GM12878 (cell line): ENCODE data around the gene GFRA1. TPM values are rescaled to one million over a fixed set of nuclear protein-coding genes. Genes with fewer than 3 reads are reported as not detected.

Source experiments
- ATAC-seq: fragments of 200-7000 bp; cut with Tn5 transposase; 3 replicates; pipeline ENCODE4 v1.9.1; 2020; ENCODE audit warnings: mild to moderate bottlenecking, moderate library complexity
- BruUV-seq: library from RNA; stranded (reverse); fragments of 400-500 nt; replicated peaks from 2 replicates; lab custom pipeline; 2021; lab: Mats Ljungman, UMichigan
- CTCF ChIA-PET: fragments of 300-600 bp; sonication (Branson Sonifier 250); formaldehyde crosslinking; extraction: SDS; loops from one replicate; lab custom pipeline; 2021; ENCODE audit warnings: inconsistent platforms; lab: Yijun Ruan, JAX
- POLR2A ChIA-PET: fragments of 350-600 bp; formaldehyde crosslinking; extraction: SDS; loops from one replicate; lab custom pipeline; 2021; ENCODE audit warnings: inconsistent platforms; lab: Charles Lee
- RAD21 ChIA-PET: fragments of 300-600 bp; sonication (Branson Sonifier 250); formaldehyde crosslinking; loops from one replicate; lab custom pipeline; 2023; ENCODE audit warnings: antibody characterized with exemption; ENCODE audit not compliant: unreplicated experiment; lab: Charles Lee
- SMC1A ChIA-PET: fragments of 300-600 bp; sonication (Branson Sonifier 250); formaldehyde crosslinking; loops from one replicate; lab custom pipeline; 2023; ENCODE audit not compliant: unreplicated experiment, uncharacterized antibody; lab: Charles Lee
- DNase-seq: peaks from one replicate; pipeline ENCODE4 v3.0.0-alpha.2; 2011; ENCODE audit warnings: low read depth, low spot score
- FAIRE-seq: peaks from 3 replicates; lab custom pipeline; 2011; peaks lifted over from hg19 to GRCh38; lab: Jason Lieb, UNC
- H2AFZ ChIP-seq: 2 replicates; pipeline ENCODE4 v1.6.0; 2011; ENCODE audit warnings: low read depth, low read length, control low read depth; ENCODE audit not compliant: control insufficient read depth
- H3K27ac ChIP-seq: 2 replicates; pipeline ENCODE4 v1.5.1; 2011; ENCODE audit warnings: control low read depth; ENCODE audit not compliant: control insufficient read depth, insufficient read depth
- H3K27me3 ChIP-seq, 2 experiments: replicated peaks in 1 of 2; 2 replicates each; pipeline versions ENCODE4 v1.6.0 to v1.6.1; 2011; ENCODE audit warnings: low read length in 1 of 2; ENCODE audit not compliant: control insufficient read depth in 2 of 2, insufficient read depth in 2 of 2
- H3K36me3 ChIP-seq, 2 experiments: 2 replicates each; pipeline ENCODE4 v1.5.1; 2011; ENCODE audit warnings: low read length in 1 of 2; ENCODE audit not compliant: control insufficient read depth in 2 of 2, insufficient read depth in 2 of 2
- H3K4me1 ChIP-seq: 2 replicates; pipeline ENCODE4 v1.6.1; 2011; ENCODE audit warnings: mild to moderate bottlenecking, low read length, moderate library complexity, mixed read lengths; ENCODE audit not compliant: control insufficient read depth, insufficient read depth
- H3K4me2 ChIP-seq: 2 replicates; pipeline ENCODE4 v1.6.0; 2011; ENCODE audit warnings: control low read depth; ENCODE audit not compliant: control insufficient read depth, insufficient read depth
- H3K4me3 ChIP-seq: fragments of 200-600 bp; sonication (generic); 2 replicates; pipeline ENCODE4 v1.5.1; 2016
- H3K79me2 ChIP-seq: 2 replicates; pipeline ENCODE4 v1.6.0; 2011; ENCODE audit warnings: low read length; ENCODE audit not compliant: control insufficient read depth, insufficient read depth
- H3K9ac ChIP-seq: 2 replicates; pipeline ENCODE4 v1.8.0; 2011; ENCODE audit warnings: low read length, control low read depth, mixed read lengths; ENCODE audit not compliant: control insufficient read depth, insufficient read depth
- H3K9me3 ChIP-seq: replicated peaks from 3 replicates; pipeline ENCODE4 v1.5.1; 2011; ENCODE audit warnings: mild to moderate bottlenecking, low read length; ENCODE audit not compliant: control insufficient read depth, insufficient read depth
- H4K20me1 ChIP-seq: 2 replicates; pipeline ENCODE4 v1.6.0; 2011; ENCODE audit not compliant: control insufficient read depth, insufficient read depth
- BCL11A ChIP-seq: IDR thresholded peaks from 2 replicates; pipeline ENCODE4 v1.6.1; 2011; ENCODE audit warnings: low read depth, low read length
- CHD4 ChIP-seq: fragments of 200-600 bp; sonication (generic); IDR thresholded peaks from 2 replicates; pipeline ENCODE4 v1.6.1; 2016; ENCODE audit warnings: mild to moderate bottlenecking
- E2F4 ChIP-seq: IDR thresholded peaks from 2 replicates; pipeline ENCODE4 v1.6.1; 2012; ENCODE audit warnings: low read depth, low read length, improper control_type of control experiment
- EED ChIP-seq: sonication (generic); IDR thresholded peaks from 2 replicates; pipeline ENCODE4 v1.6.1; 2016; ENCODE audit warnings: antibody characterized with exemption, low read depth
- ELK1 ChIP-seq: IDR thresholded peaks from 2 replicates; pipeline ENCODE4 v1.6.1; 2012; ENCODE audit warnings: low read depth, low read length, improper control_type of control experiment
- EZH2 ChIP-seq: IDR thresholded peaks from 2 replicates; pipeline ENCODE4 v1.6.1; 2012; ENCODE audit warnings: low read depth, mild to moderate bottlenecking, control low read depth, inconsistent platforms, low read length, borderline replicate concordance; ENCODE audit not compliant: control insufficient read depth
- HCFC1 ChIP-seq: fragments of 150-350 bp; IDR thresholded peaks from 2 replicates; pipeline ENCODE4 v1.6.1; 2014; ENCODE audit warnings: low read length
- HDGF ChIP-seq: fragments of 450-650 bp; IDR thresholded peaks from 2 replicates; pipeline ENCODE4 v1.6.1; 2016; ENCODE audit warnings: antibody characterized with exemption
- IKZF2 ChIP-seq, 2 experiments: fragments of 450-650 bp; IDR thresholded peaks; 2 replicates each; pipeline ENCODE4 v1.6.1; 2017; ENCODE audit warnings: mild to moderate bottlenecking in 2 of 2, moderate library complexity in 2 of 2
- IRF4 ChIP-seq: IDR thresholded peaks from 2 replicates; pipeline ENCODE4 v1.6.1; 2011; ENCODE audit warnings: low read depth, low read length
- MXI1 ChIP-seq: fragments of 150-350 bp; IDR thresholded peaks from 2 replicates; pipeline ENCODE4 v1.6.1; 2011; ENCODE audit warnings: low read depth, mild to moderate bottlenecking, inconsistent platforms, low read length, improper control_type of control experiment
- NR2C2 ChIP-seq: IDR thresholded peaks from 2 replicates; pipeline ENCODE4 v1.6.1; 2011; ENCODE audit warnings: borderline replicate concordance, low read depth; ENCODE audit not compliant: control insufficient read depth, insufficient read length
- POLR2AphosphoS2 ChIP-seq: IDR thresholded peaks from 2 replicates; pipeline ENCODE4 v1.6.1; 2011; ENCODE audit warnings: low read depth, mild to moderate bottlenecking, low read length, improper control_type of control experiment, moderate library complexity
- RFX5 ChIP-seq: IDR thresholded peaks from 2 replicates; pipeline ENCODE4 v1.6.1; 2011; ENCODE audit warnings: low read depth, low read length, improper control_type of control experiment
- SKIL ChIP-seq: fragments of 450-650 bp; IDR thresholded peaks from 2 replicates; pipeline ENCODE4 v1.6.1; 2017; ENCODE audit warnings: mild to moderate bottlenecking, low read depth, inconsistent platforms; ENCODE audit not compliant: poor library complexity, severe bottlenecking
- ZBTB33 ChIP-seq: fragments of 450-650 bp; IDR thresholded peaks from 2 replicates; pipeline ENCODE4 v1.6.1; 2017; ENCODE audit warnings: mild to moderate bottlenecking
- ZNF622 ChIP-seq: fragments of 450-650 bp; IDR thresholded peaks from 2 replicates; pipeline ENCODE4 v1.6.1; 2017; ENCODE audit warnings: mild to moderate bottlenecking, inconsistent platforms
- WGBS: methylation state at CpG from one replicate; pipeline ENCODE4 v1.1.6; 2016; ENCODE audit warnings: low lambda C conversion rate; ENCODE audit not compliant: insufficient replicate concordance, insufficient coverage; ENCODE audit errors: missing lambda C conversion rate; 5-methylcytosine and 5-hydroxymethylcytosine counted together
- in situ Hi-C: fragments of 300-500 bp; cut with MboI; formaldehyde crosslinking; loops from 9 replicates; pipeline ENCODE4 v1.14.3; 2018; ENCODE audit warnings: mixed read lengths
- intact Hi-C: fragments of 100-400 bp; cut with micrococcal nuclease; formaldehyde crosslinking; loops from one replicate; pipeline ENCODE4 v1.14.2; 2022; ENCODE audit not compliant: unreplicated experiment
- polyA plus RNA-seq, 11 experiments: library from polyadenylated mRNA; depleted of rRNA in 4 of 11; unstranded in 6 of 11; stranded (reverse) in 5 of 11; fragments of >200 nt; fragmentation: Nextera tagmentation in 4 of 11; fragmentation: Illumina TruSeq in 1 of 11; extraction: Ambion mirVana in 4 of 11; extraction: Trizol in 1 of 11; gene quantifications; 1 replicate in 1 of 11; 2 replicates in 10 of 11; pipeline versions ENCODE4 v1.2.1 to v1.2.3, GENCODE V29; 2011 to 2016; ENCODE audit warnings: inconsistent platforms in 2 of 11, missing spikeins in 2 of 11, low read depth in 1 of 11
- total RNA-seq, 4 experiments: library from RNA; depleted of rRNA in 3 of 4; stranded (reverse); fragments of >200 nt in 3 of 4; fragmentation: Illumina TruSeq in 1 of 4; extraction: Trizol in 1 of 4; gene quantifications; 2 replicates each; pipeline versions ENCODE4 v1.2.1 to v1.2.3, GENCODE V29; 2013 to 2021

GFRA1 gene
- total and polyA plus RNA-seq, 10 of the 15 experiments (the other 5 are each of a cell fraction or from before 2014, with no cell fraction given): 0.05 to 0.19 TPM; not detected in 8

GRCh38 chr10:116026725-116027124 lies 246.3 kb downstream of the GFRA1 start:
- intact Hi-C loops: no loop called here
- no peaks in the 10 kb centered on the region for H3K36me3 ChIP-seq
- no peak overlapping the region for H2AFZ ChIP-seq
- H3K4me1 ChIP-seq: no peaks in the 10 kb centered on the region
- no peak overlapping the region for H3K27ac ChIP-seq
- ChIA-PET CTCF (no interaction called here), RAD21 (no interaction called here), SMC1A (no interaction called here), POLR2A (no interaction called here)
- no peak overlapping the region for H3K9ac ChIP-seq
- 46% methylated on average over 6 of the region's 6 CpGs for WGBS
- TF ChIP-seq ELK1: no peak
- TF ChIP-seq EED: no peak
- no peak for TF ChIP-seq HDGF
- TF ChIP-seq RFX5: no peak
- TF ChIP-seq HCFC1: no peak
- TF ChIP-seq IKZF2 (IDR thresholded peaks at IDR 0.05): no peak
- TF ChIP-seq POLR2AphosphoS2: no peak
- no peak for TF ChIP-seq ZNF622
- TF ChIP-seq IRF4: no peak
- TF ChIP-seq NR2C2: no peak
- TF ChIP-seq CHD4: no peak
- no peak for TF ChIP-seq ZBTB33
- TF ChIP-seq EZH2: no peak
- no peak for TF ChIP-seq BCL11A
- no peak for TF ChIP-seq MXI1
- TF ChIP-seq SKIL: no peak
- no peak for TF ChIP-seq E2F4
- no peaks in the 10 kb centered on the region for H3K79me2 ChIP-seq
- ATAC-seq (no peak), DNase-seq (no peak), FAIRE-seq (no peak)
- H3K27me3 ChIP-seq: no peaks in the 10 kb centered on the region
- no peaks in the 10 kb centered on the region for H3K9me3 ChIP-seq
- no peaks in the 10 kb centered on the region for H4K20me1 ChIP-seq
- no peak overlapping the region for H3K4me3 ChIP-seq
- H3K4me2 ChIP-seq: no peak overlapping the region
- BruUV-seq: no TSS peak
- in situ Hi-C loops: no loop called here
